ENCODE measurements around the gene CD37.
A peak's percentile ranks its signal among the peaks of the same experiment; 100 is the strongest.
"Not testable (repeated sequence)": the region's sequence is repeated elsewhere in the genome, so short reads cannot be mapped to it uniquely, and the experiment has no call there.

The CD37 gene

GRCh38 chr19:49348305-49349189 lies 13.3 kb downstream of the CD37 start:
- no peak for DNase-seq

- no peak for DNase-seq
Measured at GRCh38 chr19:49349567-49349966, 14.4 kb downstream of the CD37 start.

- no peak for DNase-seq
Measured at GRCh38 chr19:49355909-49356353, 20.7 kb downstream of the CD37 start.

GRCh38 chr19:49356382-49356781 lies 21.2 kb downstream of the CD37 start:
- no peak for DNase-seq

GRCh38 chr19:49357186-49357585 lies 22.0 kb downstream of the CD37 start:
- no peak for DNase-seq

GRCh38 chr19:49359851-49360820 lies 24.9 kb downstream of the CD37 start:
- no peak for DNase-seq

GRCh38 chr19:49361438-49362047 lies 26.3 kb downstream of the CD37 start:
- peak; percentile 62 for DNase-seq

- peak; percentile 39 for DNase-seq
Measured at GRCh38 chr19:49362048-49362928, 27.1 kb downstream of the CD37 start, which contains the start of gene TEAD2. TSS of gene TEAD2 (minus strand) at chr19:49362416. CDS start at chr19:49360075, 2,341 bp downstream.

GRCh38 chr19:49362929-49363267 lies 27.7 kb downstream of the CD37 start:
- no peak for DNase-seq

- peak; percentile 96 for DNase-seq
Measured at GRCh38 chr19:49363268-49364082, 28.3 kb downstream of the CD37 start, which contains the start of gene DKKL1. TSS of gene DKKL1 (plus strand) at chr19:49363877. CDS start at chr19:49363999, 122 bp downstream.

- DNase-seq = no peak
Measured at GRCh38 chr19:49364083-49364737, 29.0 kb downstream of the CD37 start.

- no peak for DNase-seq
Measured at GRCh38 chr19:49366110-49366509, 30.9 kb downstream of the CD37 start.

GRCh38 chr19:49368711-49369358 lies 33.6 kb downstream of the CD37 start:
- no peak for DNase-seq

GRCh38 chr19:49371184-49371583 lies 36.0 kb downstream of the CD37 start:
- no peak for DNase-seq

- DNase-seq = not testable (repeated sequence)
Measured at GRCh38 chr19:49373174-49373573, 38.0 kb downstream of the CD37 start.

GRCh38 chr19:49374665-49375434 lies 39.6 kb downstream of the CD37 start:
- DNase-seq = no peak

- DNase-seq = no peak
Measured at GRCh38 chr19:49378512-49378911, 43.3 kb downstream of the CD37 start.

- DNase-seq = no peak
Measured at GRCh38 chr19:49380391-49380790, 45.2 kb downstream of the CD37 start.

GRCh38 chr19:49382639-49383038 lies 47.4 kb downstream of the CD37 start:
- DNase-seq = no peak
